Posterior vena cava (tissue), 2 donors: ENCODE measurements around the gene HEXD. TPM values are rescaled to one million over a fixed set of nuclear protein-coding genes. Genes with fewer than 3 reads are reported as not detected.
"Not testable (repeated sequence)": the region's sequence is repeated elsewhere in the genome, so short reads cannot be mapped to it uniquely, and the experiment has no call there.

ENCODE experiments used
- DNase-seq: peaks from one replicate; pipeline ENCODE4 v3.0.0-alpha.2; 2020; ENCODE audit warnings: low spot score
- intact Hi-C, 2 donors: fragments of 100-400 bp; cut with DNase I; formaldehyde crosslinking; loops; one replicate each; pipeline versions ENCODE4 v1.14.1 to v1.14.2; 2022 to 2023
- total RNA-seq, 2 donors: library from RNA; stranded (reverse); fragmentation: NEBNext Ultra II Directional; extraction: Animal tissue kit (Norgen Biotek cat#: 25700); gene quantifications; one replicate each; pipeline ENCODE4 v1.2.1, GENCODE V29; 2021
- donor health status: DM: yes; HTN: yes; CAD: no.
- donor health status: DM: yes; HTN: yes; CAD: no.

HEXD gene
- total RNA-seq, 2 donors from 2014 or later = 10.0 to 16.4 TPM

DNA sequence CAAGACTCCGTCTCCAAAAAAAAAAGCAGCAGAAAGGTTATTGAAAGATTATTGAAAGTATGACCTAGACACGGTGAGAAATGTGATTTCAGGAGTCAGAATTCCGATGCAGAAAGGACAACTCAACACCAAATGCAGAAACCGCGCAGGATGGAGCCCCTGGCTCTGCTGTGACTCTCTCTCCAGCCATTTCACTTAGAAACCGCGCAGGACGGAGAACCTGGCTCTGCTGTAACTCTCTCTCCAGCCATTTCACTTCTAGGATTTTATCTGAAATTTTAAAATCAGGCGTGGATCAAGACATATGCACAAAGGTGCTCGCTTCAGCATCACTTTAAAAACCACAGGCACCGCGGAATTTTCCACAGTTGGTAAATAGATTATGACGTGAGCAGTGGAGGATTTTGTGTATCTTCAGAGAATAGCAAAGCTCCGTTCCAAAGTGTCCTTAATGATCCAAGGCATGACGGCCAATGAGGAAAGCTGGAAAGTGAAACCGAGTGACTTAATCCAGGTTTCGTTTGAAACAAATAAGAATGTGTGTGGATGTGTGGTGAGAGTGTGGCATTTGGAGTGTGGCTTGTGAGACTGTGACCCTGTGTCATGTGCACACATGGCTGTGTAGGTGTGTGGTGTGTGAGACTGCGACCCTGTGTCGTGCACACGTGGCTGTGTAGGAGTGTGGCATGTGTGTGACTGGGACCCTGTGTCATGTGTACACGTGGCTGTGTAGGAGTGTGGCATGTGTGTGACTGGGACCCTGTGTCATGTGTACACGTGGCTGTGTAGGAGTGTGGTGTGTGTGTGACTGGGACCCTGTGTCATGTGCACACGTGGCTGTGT, 37.1 kb upstream of the HEXD start:
- DNase-seq = peak; percentile 12
- intact Hi-C loops = no loop called here

GRCh38 chr17:82381703-82382009, 36.5 kb upstream of the HEXD start:
- intact Hi-C loops, DNase-seq: not testable (repeated sequence)

GRCh38 chr17:82382220-82382932, 35.8 kb upstream of the HEXD start:
- intact Hi-C loops, DNase-seq: not testable (repeated sequence)

- no peak for DNase-seq
- intact Hi-C loops = no loop called here
These were observed 35.3 kb upstream of the HEXD start for GRCh38 chr17:82382933-82383255.

GRCh38 chr17:82383411-82383810, 34.7 kb upstream of the HEXD start:
- intact Hi-C loops = no loop called here
- DNase-seq = no peak

DNA sequence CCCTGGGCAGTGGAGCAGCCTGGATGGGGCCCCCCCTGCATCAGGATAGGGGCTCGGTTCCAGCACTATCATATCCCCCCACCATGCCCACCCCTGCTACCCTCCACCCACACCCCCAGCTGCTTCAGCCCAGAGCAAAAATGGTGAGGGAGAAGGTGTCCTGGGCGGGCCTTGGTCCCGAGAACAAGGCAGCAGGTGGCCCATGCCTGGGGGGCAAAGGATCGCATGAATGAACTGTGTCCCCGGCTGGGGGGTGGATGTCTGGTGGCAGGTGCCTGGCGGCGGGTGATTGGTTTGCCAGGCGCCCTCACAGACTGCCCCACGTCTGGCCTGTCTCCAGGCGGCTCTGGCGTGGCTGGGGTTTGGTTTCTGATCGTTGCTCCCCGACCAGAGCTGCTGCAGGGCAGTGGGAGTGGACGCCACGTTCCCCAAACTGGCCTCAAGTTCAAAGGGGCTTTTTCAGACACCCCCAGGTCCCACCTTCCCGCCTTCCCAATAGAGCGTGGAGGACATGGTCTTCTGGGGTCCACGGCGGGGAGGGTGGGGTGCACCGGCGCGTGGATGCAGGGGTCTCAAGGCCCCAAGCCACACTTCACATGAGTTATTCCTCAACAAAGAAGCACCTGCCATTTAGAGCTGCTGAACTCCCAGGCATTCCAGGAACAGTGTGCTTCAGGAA, 34.0 kb upstream of the HEXD start:
- DNase-seq = peak; percentile 77
- intact Hi-C loops = no loop called here

DNA sequence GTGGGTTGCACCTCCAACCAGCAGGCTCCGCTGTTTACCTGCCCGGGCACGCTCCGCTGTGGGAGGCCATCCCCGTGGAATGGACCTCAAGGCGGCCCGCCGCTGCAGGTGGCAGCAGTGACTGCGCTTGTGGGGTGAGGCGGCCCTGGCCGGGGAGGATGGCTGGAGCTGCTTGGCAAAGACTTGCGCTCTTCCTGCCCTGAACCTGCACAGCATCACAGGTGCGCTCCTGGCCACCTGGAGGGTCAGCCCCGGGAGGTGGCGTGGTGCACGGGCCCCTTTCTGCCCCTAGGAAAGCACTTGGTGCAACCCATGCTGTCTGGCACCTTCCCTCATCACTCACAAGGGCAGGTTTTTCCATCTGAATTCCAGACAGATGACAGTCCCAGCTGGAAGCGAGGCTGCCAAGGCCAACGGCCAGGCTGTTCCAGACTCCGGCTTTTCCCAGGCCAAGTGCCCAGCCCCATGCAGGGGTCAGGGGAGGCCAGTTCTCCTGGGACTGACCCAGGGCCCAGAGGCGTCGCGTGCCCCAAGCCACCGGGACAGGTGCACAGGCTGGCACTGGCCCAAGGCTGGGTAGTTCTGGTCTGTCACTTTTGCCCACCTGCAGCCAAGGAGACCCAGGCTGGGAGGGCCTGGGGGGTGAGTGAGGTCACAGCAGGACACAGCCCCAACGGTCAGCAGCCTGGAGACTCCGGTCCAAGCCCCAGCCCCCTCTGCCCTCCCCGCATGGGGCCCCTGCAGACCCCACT, 33.2 kb upstream of the HEXD start:
- intact Hi-C loops = no loop called here

GRCh38 chr17:82385559-82386254, 32.4 kb upstream of the HEXD start:
- intact Hi-C loops = no loop called here
- peak; percentile 81 for DNase-seq

More for the DNA sequence above, 33.2 kb upstream of the HEXD start:
- DNase-seq = peak; percentile 89

- intact Hi-C loops = no loop called here
- DNase-seq = peak; percentile 79
These were observed 31.8 kb upstream of the HEXD start for GRCh38 chr17:82386255-82386831.

DNA sequence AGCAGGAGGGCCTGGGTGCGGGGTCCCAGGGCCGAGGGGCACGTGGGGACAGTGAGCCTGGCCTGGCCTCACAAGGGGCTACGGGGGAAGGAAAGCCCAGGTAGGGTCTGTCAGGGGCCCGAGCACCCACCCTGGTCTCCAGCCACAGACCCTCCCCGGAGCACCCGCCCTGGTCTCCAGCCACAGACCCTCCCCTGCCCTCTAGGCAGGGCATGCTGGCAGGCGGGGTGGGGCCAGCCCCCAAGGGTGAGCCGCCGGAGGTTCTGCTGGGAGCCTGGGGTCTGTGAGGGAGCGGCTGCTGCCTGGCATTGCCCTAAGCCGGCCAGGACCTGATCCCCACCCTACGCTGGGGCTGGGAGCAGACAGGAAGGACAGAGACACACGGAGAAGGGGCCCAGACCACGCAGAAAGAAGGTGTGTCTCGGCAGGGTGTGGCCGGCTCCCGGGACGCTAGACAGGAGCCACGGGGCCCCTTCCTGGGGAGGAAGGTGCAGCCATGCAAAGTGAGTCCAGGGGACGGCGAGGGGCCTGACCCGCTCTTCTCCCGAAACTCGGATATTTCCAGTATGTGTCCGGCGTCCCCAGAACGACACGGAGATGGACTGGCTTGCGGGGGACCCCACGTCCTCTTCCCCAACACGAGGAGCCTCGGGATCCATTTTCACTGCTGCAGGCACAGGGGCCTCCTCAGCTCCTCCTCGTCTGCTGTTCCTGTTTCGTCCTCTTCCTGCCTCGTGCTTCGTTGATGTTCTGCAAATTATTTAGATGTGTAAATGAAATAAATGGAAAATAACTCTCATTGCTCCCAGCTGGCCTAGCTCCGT, 31.1 kb upstream of the HEXD start:
- intact Hi-C loops = no loop called here
- no peak for DNase-seq

DNA sequence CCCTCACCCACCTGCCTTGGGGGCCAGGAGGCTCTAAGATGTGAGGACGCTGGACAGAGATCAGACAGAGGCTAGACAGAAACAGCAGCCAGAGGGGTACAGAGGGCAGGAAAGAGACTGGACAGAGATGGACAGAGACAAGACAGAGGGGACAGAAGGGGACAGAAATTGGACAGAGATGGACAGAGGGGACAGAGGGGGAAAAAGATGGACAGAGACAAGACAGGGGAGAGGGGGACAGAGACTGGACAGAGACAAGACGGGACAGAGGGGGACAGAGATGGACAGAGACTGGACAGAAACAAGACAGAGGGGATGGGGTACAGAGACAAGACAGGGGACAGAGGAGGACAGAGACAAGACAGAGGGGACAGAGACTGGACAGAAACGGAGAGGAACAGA, 30.4 kb upstream of the HEXD start:
- intact Hi-C loops = no loop called here

GRCh38 chr17:82388223-82388921, 29.8 kb upstream of the HEXD start:
- no peak for DNase-seq
- intact Hi-C loops = no loop called here

More for the DNA sequence above, 30.4 kb upstream of the HEXD start:
- DNase-seq = no peak

DNA sequence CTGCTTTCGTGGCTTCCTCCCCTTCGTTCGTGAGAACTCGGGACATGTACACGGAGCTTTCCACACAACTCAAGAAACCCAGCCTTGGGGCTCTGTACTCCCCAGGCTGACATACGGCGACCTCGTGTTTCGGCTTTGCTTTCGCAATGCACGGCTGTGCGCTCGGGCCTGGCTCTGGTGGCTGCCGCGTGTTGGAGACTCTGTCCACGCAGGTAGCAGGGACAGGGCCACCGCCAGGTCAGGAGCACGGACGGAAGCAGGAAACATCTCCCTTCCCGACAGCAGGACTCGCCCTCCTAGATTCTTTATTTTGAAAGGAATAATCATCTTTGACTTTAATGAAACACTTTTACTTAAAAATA, 29.2 kb upstream of the HEXD start:
- intact Hi-C loops = no loop called here
- DNase-seq = no peak

DNA sequence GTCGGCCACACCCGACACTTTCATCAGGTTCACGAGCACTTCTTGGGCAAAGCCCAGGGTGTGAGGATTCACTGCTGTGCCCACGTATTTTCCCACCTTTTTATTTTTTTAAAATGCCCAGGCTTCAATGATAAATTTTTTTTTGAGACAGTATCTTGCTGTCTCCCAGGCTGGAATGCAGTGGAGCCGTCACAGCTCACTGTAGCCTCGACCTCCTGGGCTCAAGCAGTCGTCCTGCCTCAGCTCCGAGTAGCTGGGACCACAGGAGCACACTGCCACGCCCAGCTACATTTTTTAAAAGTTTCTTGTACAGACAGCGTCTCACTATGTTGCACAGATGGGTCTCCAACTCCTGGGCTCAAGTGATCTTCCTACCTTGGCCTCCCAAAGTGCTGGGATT, 28.8 kb upstream of the HEXD start:
- intact Hi-C loops = no loop called here
- no peak for DNase-seq

DNA sequence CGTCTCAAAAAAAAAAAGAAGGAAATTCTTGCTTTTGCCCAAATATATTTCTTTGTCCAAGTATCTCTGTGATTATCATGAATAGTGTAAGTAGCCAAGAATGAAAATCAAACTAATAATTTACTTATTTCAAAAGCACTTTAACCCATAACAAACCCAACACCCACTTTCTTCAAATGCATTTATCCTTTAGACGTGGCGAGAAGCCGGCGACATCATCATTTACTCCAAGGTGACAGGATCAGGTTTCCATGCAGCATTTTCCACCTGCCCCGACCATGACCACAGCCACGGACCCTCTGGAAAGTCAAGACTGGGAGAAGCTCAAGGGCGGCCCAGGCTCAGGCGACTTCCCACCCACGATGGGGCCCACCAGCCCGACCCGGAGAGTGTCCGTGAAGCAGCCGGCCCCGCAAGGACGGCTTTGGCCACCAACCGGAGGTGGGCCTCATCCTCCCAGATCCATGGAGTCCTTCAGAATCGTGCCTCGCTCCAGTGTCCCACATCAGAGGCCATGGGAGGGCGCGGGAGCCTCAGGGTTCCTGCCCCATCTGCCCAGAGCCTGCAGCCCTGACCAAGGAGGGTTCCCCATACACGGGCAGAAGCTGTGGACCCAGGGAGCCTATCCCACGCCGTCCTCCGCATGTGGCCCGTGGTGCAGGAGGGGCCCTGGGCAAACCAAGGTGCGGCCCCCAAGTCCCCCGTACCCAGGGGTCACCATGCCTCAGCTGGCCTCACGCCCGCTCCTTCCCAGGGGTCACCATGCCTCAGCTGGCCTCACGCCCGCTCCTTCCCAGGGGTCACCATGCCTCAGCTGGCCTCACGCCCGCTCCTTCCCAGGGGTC, 27.9 kb upstream of the HEXD start:
- intact Hi-C loops = no loop called here
- no peak for DNase-seq

GRCh38 chr17:82390860-82391435, 27.2 kb upstream of the HEXD start:
- intact Hi-C loops = no loop called here
- no peak for DNase-seq
